GM19372 (cell line): Measurements from ENCODE around the gene PAIP1.
A peak's percentile ranks its signal among the peaks of the same experiment; 100 is the strongest.
"Not testable (repeated sequence)": the region's sequence is repeated elsewhere in the genome, so short reads cannot be mapped to it uniquely, and the experiment has no call there.

Experiments used
- ATAC-seq: cut with Tn5 transposase; IDR thresholded peaks from one replicate; pipeline ENCODE4 v1.9.1; 2021; ENCODE audit warnings: mild to moderate bottlenecking, low read depth, moderate library complexity; ENCODE audit not compliant: unreplicated experiment

The PAIP1 gene

DNA sequence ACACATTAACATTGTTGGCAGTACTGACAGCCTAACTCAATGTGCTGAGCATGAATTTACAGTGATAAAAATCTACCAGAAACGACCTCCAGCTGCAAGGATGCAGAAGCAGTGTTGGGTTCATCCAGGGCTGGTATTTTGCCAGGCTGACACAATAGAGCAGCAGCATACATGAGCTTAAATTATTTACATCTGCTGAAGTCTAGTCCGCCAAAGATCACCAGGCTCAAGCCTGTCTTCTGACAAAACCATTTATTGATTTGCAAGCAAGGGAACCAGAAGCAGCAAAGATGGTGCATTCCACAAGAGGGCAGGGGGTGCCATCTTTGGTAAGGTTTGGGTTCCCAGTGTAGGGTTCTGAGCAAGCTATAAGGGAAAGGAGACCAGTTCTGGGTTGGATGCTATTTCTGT lies 33.2 kb downstream of the PAIP1 start:
- no peak for ATAC-seq

DNA sequence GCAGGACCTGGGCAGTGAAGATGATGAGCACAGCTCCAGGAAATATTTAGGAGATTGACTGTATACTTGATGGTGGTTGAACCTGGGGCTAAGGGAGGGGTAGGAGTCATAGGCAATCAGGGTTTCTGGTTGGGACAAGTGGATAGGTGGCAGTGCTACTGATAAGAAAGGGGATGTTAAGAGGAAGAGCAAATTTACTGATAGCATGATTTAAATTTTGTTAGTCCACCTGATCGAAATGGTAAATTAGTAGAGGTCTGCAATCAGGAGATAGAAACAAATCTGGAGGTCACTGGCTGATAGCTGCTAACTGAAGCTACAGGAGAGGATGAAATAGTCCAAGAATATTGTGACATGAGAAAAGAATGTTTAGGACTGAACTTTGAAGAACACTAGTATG lies 36.3 kb downstream of the PAIP1 start:
- ATAC-seq: no peak

DNA sequence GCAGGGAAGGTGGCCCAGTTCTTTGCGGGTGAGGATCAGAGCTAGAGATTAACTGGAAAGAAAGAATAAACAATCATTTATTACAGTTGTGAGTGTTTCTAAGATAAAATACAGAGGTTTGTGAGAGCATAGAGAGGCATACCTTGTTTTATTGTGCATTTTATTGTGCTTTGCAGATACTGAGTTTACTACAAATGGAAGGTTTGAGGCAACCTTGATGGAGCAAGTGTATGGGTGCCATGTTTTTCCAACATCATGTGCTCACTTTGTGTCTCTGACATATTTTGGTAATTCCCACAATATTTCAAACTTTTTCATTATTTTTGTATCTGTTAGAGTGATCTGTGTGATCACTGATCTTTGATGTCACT lies 41.2 kb downstream of the PAIP1 start:
- no peak for ATAC-seq

DNA sequence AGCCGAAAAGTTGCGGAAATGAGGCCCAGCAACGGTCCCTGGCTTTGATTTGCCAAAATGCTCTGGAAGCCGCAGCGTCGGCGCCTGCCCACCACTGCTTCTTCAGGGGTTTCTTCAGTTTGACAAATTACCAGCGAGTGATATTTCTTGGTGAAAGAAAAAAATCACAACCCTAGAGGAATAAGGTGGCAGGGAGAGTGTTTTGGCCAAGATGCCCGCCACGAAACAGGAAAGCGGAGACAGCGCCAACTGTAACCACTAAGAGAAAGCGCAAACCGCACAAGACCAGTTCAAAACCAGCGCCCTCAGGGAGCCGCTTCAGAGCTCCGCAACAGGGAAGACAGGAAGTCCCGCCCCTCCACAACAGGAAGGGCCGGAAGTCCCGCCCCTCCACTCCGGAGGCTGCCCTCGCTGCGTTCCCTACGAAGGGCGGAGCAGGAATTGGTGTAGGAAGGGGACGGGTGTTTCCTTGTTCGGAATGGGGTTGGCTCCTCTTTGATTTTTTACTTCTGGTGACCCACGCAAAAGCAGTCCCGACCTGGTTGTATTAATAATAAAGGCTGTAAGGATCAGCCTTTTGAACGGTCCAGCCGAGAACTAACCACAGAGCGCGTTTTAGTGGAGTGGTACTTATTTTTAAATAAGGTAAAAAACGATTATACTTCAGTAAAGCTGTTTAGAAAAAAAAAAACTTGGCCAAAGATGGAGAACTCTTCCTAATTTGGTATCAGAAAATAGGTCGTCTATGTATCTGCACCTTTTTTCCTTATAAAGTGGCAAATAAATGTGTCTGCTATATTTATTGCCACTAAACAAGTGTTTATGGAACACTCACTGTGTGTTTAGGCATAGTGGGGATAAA lies 41.8 kb downstream of the PAIP1 start, which contains the start of gene C5orf34:
Gene C5orf34, minus strand, starts transcription at position 333 of the 862 bp plus-strand sequence. CDS start 5,809 bp downstream, outside the sequence.
- ATAC-seq: peak; percentile 98

DNA sequence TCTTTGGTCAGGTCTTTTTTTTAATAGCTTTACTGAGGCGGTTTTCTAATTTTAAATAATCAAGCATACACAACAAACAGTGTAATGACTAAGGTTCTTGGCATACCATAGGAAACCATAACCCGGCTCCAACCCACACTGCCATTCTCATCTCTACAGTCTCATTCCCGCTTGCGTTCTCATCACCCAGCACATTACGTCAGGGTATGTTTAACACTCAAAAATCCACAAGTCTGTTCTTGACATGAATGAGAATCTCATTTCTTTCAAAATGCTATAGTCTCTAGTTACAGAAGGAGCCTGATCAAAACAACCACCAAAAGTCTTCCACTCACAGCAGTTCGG lies 42.4 kb downstream of the PAIP1 start:
- peak; percentile 7 for ATAC-seq

DNA sequence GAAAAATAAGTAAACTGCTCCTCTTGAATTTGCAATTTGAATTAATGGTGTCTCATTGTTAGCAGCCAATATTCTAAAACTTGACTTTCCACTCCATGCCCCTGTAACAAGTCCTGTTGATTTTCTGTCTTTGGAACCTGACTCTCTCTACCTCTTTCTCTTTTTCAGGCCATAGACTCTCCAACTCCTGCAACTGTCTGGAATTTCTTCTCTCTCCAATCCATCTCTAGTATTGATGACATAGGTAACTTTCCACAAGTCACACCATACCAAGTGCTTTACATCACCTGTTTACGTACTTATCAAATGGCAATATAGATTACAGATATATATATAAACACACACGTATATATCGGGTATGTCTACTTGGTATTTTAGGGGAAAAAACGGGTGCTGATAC lies 42.9 kb downstream of the PAIP1 start:
- no peak for ATAC-seq

DNA sequence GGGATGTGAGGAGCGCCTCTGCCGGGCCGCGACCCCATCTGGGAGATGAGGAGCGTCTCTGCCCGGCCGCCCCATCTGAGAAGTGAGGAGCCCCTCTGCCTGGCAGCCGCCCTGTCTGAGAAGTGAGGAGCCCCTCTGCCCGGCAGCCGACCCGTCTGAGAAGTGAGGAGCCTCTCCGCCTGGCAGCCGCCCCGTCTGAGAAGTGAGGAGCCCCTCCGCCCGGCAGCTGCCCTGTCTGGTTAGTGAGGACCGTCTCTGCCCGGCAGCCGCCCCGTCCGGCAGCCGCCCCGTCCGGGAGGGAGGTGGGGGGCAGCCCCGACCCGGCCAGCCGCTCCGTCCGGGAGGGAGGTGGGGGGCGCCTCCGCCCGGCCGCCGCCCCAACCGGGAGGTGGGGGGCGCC lies 45.8 kb downstream of the PAIP1 start:
- ATAC-seq: not testable (repeated sequence)

DNA sequence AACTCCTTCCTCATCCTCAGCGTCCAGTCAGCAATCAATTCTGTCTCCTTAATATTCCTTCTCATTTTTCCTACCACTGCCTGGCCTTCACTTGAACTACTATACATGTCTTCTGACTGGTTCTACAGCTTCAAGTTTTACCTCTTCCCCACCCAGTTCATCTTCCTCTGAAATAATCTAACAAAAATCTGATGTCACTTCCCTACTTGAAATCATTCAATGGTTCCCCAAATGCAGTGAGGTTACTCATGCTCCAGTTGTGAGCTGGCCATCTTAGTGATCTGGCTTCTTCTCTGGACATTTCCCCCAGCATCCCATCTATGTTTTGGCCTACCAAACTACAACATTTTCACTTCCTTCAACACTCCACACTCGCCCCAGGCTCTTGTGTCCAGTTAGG lies 58.3 kb downstream of the PAIP1 start:
- no peak for ATAC-seq

DNA sequence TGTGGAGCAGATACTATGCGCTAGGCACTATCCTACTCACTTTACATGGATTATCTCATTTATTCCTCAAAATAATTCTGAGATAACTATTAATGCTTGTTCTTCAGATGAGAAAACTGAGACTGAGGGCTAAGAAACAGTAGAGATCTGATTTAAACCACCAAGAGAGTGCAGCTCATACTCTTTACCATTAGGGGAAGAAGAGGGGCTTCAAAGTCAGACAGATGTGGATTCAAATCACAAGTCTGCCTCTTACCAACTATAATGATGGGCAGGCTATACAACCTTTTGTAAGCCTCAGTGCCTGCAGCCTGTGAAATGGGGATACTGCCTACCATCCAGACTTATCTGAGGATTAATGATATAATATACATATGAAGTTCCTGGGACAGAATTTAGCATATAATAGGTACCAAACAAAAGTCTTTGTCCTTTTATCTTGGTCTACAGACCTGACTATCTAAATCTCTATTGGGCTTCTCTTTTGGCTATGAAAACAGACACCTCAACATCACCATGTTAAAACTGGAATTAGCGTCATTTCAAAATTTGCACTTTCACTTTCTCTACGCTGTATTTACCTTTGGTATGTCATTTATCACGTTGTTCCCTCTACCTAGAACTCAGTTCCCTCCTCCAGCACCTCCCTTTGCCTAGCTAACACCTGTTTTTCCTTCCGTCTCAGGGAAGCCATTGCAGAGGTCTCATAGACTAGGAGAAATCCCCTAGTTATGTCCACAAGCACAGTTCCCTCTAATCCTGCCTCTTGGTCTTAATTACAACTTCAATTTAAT lies 59.4 kb downstream of the PAIP1 start:
- ATAC-seq: no peak

DNA sequence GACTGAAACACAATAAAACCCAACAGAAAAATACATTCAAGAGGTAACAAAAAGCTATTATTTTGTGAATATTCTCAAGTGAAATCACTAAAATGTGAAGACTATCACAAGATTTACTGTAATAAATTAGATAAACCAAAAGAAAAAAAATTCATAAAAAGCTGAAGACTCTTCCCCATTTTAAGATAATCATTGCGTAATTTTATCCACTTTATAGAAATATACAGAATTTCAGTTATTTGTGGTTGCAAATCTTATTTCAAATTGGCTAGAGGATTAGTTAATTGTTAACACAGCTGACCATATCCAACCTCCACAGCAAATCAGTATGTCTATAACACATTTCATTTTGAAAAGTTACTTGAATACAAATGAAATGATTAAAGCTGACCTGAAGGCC lies 65.6 kb downstream of the PAIP1 start:
- ATAC-seq: no peak

DNA sequence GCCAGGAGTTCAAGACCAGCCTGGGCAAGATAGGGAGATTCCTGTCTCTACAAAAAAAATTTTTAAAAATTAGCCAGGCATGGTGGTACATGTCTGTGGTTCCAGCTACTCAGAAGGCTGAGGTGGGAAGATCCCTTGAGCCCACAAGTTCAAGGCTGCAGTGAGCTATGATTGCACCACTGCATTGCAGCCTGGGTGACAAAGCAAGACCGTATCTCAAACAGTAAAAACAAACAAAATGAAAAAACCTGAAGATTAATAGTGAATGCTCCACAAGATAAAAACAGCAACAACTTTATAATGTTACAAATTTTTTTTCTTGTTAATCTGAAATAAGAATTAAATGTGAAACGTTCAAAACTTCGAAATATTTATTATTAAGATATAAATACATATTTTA lies 70.5 kb downstream of the PAIP1 start:
- ATAC-seq: no peak

DNA sequence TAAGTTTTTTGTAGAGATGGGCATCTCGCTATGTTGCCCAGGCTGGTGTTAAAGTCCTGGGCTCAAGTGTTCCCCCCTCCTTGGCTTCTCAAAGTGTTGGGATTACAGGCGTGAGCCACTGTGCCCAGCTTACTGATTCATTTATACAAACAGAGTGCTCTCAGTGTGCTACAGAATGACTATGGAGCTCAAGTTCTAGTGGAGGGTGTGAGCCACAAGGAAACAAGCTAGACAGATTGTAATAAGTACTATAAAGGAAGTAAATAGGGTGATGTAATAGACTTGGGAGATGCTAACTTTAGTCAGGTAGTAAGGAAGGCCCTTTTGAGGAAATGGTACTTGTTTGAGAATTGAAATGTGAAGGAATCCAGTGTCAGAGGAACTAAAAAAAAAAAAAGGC lies 71.5 kb downstream of the PAIP1 start:
- no peak for ATAC-seq

DNA sequence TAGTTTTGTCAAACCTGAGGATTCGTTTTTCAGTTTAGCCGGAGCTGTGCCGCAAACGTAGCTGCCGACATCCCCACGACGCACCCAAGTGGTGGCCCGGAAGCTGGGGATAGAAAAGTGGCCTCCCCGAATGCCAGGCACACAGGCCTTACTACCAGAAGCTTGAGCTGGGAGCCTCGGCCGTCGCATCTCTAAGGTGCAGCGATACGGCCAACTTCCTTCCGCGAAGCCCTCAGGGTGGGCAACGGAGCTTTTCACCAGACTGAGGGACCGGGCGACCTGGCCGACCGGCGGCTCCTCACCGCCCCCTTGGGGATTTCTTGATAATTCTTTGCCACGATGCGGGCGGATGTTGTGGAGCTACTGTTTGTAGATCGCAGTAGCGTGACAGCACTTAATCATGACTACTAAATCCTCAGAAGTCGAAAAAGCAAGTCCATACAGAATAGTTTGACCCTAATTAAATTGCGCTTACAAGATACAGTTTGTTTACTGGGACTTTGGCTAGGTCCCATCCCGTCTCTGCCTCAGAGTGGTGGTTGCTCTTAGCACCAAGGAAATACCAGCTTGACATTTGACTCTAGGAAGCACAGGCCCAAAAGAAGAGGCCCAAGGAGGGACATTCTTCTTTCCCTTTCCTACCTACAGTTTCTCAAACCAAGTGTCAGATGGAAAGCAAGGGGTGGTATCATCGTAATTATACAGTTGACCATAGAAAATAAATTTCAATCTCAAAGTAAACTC lies 72.6 kb downstream of the PAIP1 start:
- ATAC-seq: peak; percentile 62

DNA sequence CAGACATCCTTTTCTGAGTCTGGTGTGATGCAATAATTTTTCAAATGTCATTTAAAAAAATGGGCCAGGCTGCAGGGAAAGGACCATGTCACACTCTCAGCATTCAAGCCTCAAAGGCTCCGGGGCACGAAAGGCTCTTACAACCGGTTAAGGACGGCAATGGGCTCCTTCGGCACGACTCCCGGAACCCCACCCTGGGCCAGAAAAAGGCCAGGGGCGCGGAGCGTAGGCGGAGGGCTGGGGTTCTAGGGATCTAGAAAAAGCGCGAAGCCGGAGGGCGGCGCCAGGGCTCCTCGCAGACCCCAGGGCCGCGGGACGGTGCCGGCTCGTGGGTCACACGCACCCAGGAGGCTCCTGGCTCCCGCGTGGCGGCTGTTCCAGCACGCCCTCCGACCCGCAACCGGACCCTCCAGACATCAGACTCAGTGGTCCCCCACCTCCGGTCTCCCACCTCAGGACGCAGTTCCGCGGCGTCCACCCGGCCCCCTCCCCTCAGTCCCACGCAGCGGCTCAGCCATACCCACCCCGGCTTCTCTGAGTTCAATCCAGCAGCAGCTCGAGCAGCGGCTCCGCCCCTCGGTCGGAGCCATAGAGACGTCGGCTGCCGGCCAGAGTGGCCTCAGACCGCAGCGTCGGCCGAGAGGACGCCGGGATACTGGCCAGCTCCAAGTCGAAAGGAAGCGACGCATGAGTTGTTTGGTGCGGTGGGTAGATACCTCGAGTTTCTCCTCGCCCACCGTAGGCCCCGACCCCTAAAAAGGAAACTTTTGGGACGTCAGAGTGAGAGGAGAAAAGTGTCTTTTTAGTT lies 73.4 kb downstream of the PAIP1 start, which contains the start of gene TMEM267:
Gene TMEM267, minus strand, starts transcription at position 568 of the 808 bp plus-strand sequence. CDS start 29,896 bp downstream, outside the sequence.
- ATAC-seq: peak; percentile 83

DNA sequence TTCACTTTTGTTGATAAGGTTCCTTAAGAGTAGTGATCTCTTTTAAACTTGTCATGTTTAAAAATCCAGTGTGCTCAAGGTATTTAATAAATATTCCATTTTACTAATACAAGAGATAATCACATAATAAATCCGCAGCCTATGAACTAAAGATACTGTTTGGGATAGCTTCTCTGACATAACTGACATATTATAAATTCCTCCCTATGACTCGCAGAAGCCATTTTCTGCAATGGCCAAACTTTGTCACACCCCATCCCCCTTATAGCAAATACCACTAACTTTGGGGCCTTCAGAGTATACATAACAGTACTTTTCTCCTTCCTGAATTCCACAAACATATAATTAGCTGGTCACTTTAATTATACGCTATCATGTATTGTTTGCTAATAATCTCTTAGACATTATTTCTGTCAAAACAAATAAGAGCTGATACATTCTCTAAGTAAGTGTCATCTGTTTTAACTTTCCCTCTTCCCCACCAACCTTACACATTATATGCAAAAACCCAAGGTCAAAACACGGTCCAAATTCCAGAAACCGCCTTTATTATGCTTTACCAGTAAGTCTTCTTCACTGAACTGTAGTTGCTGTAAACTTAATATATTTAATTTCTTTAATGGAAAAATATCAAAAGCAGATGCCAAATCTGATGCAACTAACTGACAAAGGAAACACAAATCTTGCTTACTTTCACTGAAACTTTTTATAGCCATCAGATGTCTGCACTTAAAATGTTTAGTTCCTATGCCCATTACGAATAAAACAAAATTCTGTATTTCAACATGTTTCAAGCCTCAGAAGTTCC lies 74.2 kb downstream of the PAIP1 start:
- no peak for ATAC-seq
